Measurements from ENCODE around the gene ORAI1.

The ORAI1 gene

DNA sequence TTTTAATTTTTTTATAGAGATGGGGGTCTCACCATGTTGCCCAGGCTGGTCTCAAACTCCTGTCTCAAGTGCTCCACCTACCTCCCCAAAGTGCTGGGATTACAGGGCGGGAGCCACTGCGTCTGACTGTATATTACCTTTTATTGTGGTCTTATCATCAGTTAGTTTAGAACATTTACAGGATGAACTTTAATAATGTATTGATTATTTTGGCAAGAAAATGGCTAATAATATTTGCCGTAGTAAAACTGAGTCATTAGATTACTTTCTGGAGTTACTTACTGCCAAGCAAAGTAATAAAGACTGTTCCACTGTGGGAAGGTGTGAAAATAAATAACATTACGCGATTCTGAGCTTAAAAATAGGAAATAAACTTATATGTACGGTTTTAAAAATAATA is 23.6 kb upstream of the ORAI1 start:
- TF ChIP-seq CTBP1 (IDR thresholded peaks at IDR 0.05; ENCODE audit: borderline replicate concordance) = no peak
- TF ChIP-seq ARNT (IDR thresholded peaks at IDR 0.05) = no peak
- TF ChIP-seq PKNOX1 (IDR thresholded peaks at IDR 0.05) = no peak
- TF ChIP-seq FOXM1 (IDR thresholded peaks at IDR 0.05; ENCODE audit: borderline replicate concordance) = no peak
- no peak for TF ChIP-seq L3MBTL2 (conservative IDR thresholded peaks at IDR 0.05)
- no peak for TF ChIP-seq SUZ12 (IDR thresholded peaks at IDR 0.05)
- no peak for TF ChIP-seq HDGF (IDR thresholded peaks at IDR 0.05; ENCODE audit: borderline replicate concordance)
- no peak for TF ChIP-seq ZNF384 (IDR thresholded peaks at IDR 0.05)
- no peak for TF ChIP-seq LEF1 (IDR thresholded peaks at IDR 0.05; ENCODE audit: borderline replicate concordance)
- TF ChIP-seq BHLHE40 (IDR thresholded peaks at IDR 0.05; ENCODE audit: borderline replicate concordance) = no peak
- no peak for TF ChIP-seq ELF4 (IDR thresholded peaks at IDR 0.05)
- no peak for TF ChIP-seq TARDBP (IDR thresholded peaks at IDR 0.05)
- no peak for TF ChIP-seq FOXK2 (IDR thresholded peaks at IDR 0.05)
- TF ChIP-seq SP1 (IDR thresholded peaks at IDR 0.05) = no peak
- TF ChIP-seq NFRKB (IDR thresholded peaks at IDR 0.05) = no peak
- TF ChIP-seq FOXA1 (IDR thresholded peaks at IDR 0.05) = no peak
- ChIA-PET POLR2A (no interaction called here), CTCF (interaction anchor here (0.9 kb wide), 1 partner anchor 21 kb away, joined by 3 read pairs; no protein-coding TSS in a partner anchor)
- no peak for DNase-seq (ENCODE audit: extremely low spot score)

- no peak for TF ChIP-seq FOXM1 (IDR thresholded peaks at IDR 0.05; ENCODE audit: borderline replicate concordance)
- TF ChIP-seq CTBP1 (IDR thresholded peaks at IDR 0.05; ENCODE audit: borderline replicate concordance) = no peak
- TF ChIP-seq HDGF (IDR thresholded peaks at IDR 0.05; ENCODE audit: borderline replicate concordance) = no peak
- no peak for TF ChIP-seq SUZ12 (IDR thresholded peaks at IDR 0.05)
- no peak for TF ChIP-seq FOXA1 (IDR thresholded peaks at IDR 0.05)
- no peak for TF ChIP-seq LEF1 (IDR thresholded peaks at IDR 0.05; ENCODE audit: borderline replicate concordance)
- no peak for TF ChIP-seq BHLHE40 (IDR thresholded peaks at IDR 0.05; ENCODE audit: borderline replicate concordance)
- DNase-seq (ENCODE audit: extremely low spot score) = no peak
- POLR2A ChIA-PET = no interaction called here
- CTCF ChIA-PET = no interaction called here
Observed at GRCh38 chr12:121603581-121603980, 22.7 kb upstream of the ORAI1 start.

GRCh38 chr12:121608301-121608700 is 18.0 kb upstream of the ORAI1 start:
- CTCF ChIA-PET = no interaction called here
- TF ChIP-seq BHLHE40 (IDR thresholded peaks at IDR 0.05; ENCODE audit: borderline replicate concordance) (no peak), NFRKB (IDR thresholded peaks at IDR 0.05) (no peak), HDGF (IDR thresholded peaks at IDR 0.05; ENCODE audit: borderline replicate concordance) (no peak), SP1 (IDR thresholded peaks at IDR 0.05) (no peak), SUZ12 (IDR thresholded peaks at IDR 0.05) (no peak), ELF4 (IDR thresholded peaks at IDR 0.05) (no peak), FOXK2 (IDR thresholded peaks at IDR 0.05) (no peak), FOXM1 (IDR thresholded peaks at IDR 0.05; ENCODE audit: borderline replicate concordance) (no peak), LEF1 (IDR thresholded peaks at IDR 0.05; ENCODE audit: borderline replicate concordance) (no peak), L3MBTL2 (conservative IDR thresholded peaks at IDR 0.05) (no peak), ARNT (IDR thresholded peaks at IDR 0.05) (no peak), CTBP1 (IDR thresholded peaks at IDR 0.05; ENCODE audit: borderline replicate concordance) (no peak), TARDBP (IDR thresholded peaks at IDR 0.05) (no peak), FOXA1 (IDR thresholded peaks at IDR 0.05) (no peak), ZNF384 (IDR thresholded peaks at IDR 0.05) (no peak), PKNOX1 (IDR thresholded peaks at IDR 0.05) (no peak)
- no peak for DNase-seq (ENCODE audit: extremely low spot score)
- POLR2A ChIA-PET = no interaction called here

- TF ChIP-seq CTBP1 (IDR thresholded peaks at IDR 0.05; ENCODE audit: borderline replicate concordance) (no peak), FOXM1 (IDR thresholded peaks at IDR 0.05; ENCODE audit: borderline replicate concordance) (no peak), SUZ12 (IDR thresholded peaks at IDR 0.05) (no peak)
- peak; percentile 19 for DNase-seq (ENCODE audit: extremely low spot score)
- ChIA-PET CTCF (interaction anchor here (0.7 kb wide), 1 partner anchor 58 kb away, joined by 3 read pairs; no protein-coding TSS in a partner anchor), POLR2A (no interaction called here)
Observed at GRCh38 chr12:121610239-121611149, 15.8 kb upstream of the ORAI1 start.

GRCh38 chr12:121611306-121611705 is 15.0 kb upstream of the ORAI1 start:
- TF ChIP-seq LEF1 (IDR thresholded peaks at IDR 0.05; ENCODE audit: borderline replicate concordance) (no peak), HDGF (IDR thresholded peaks at IDR 0.05; ENCODE audit: borderline replicate concordance) (no peak), FOXA1 (IDR thresholded peaks at IDR 0.05) (no peak), CTBP1 (IDR thresholded peaks at IDR 0.05; ENCODE audit: borderline replicate concordance) (no peak), TARDBP (IDR thresholded peaks at IDR 0.05) (no peak), ZNF384 (IDR thresholded peaks at IDR 0.05) (no peak), FOXK2 (IDR thresholded peaks at IDR 0.05) (no peak), SP1 (IDR thresholded peaks at IDR 0.05) (no peak), ELF4 (IDR thresholded peaks at IDR 0.05) (no peak), PKNOX1 (IDR thresholded peaks at IDR 0.05) (no peak), L3MBTL2 (conservative IDR thresholded peaks at IDR 0.05) (no peak), ARNT (IDR thresholded peaks at IDR 0.05) (no peak), BHLHE40 (IDR thresholded peaks at IDR 0.05; ENCODE audit: borderline replicate concordance) (no peak), SUZ12 (IDR thresholded peaks at IDR 0.05) (no peak), FOXM1 (IDR thresholded peaks at IDR 0.05; ENCODE audit: borderline replicate concordance) (no peak), NFRKB (IDR thresholded peaks at IDR 0.05) (no peak)
- POLR2A ChIA-PET = no interaction called here
- peak; percentile 64 for DNase-seq (ENCODE audit: extremely low spot score)
- CTCF ChIA-PET = no interaction called here

DNA sequence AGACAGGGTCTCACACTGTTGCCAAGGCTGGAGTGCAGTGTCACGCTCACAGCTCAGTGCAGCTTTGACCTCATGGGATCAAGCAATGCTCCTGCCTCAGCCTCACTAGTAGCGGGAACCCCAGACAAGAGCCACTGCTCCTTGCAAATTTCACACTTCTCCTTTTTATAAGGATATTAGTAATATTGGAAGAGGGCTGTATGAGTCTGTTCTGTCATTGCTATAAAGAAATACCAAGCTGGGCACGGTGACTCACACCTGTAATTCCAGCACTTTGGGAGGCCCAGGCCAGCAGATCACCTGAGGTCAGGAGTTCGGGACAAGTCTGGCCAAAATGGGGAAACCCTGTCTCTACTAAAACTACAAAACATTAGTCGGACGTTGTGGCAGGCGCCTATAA is 12.9 kb upstream of the ORAI1 start:
- ChIA-PET CTCF (no interaction called here), POLR2A (no interaction called here)
- no peak for DNase-seq (ENCODE audit: extremely low spot score)
- no peak for TF ChIP-seq CTBP1 (IDR thresholded peaks at IDR 0.05; ENCODE audit: borderline replicate concordance)
- TF ChIP-seq ARNT (IDR thresholded peaks at IDR 0.05) = no peak

Measured in HEK293T (cell line).